ENCODE results near the gene KIF3A.

GRCh38 chr5:132749506-132749905, 12.2 kb upstream of the KIF3A start:
- TF ChIP-seq CTCF (IDR thresholded peaks at IDR 0.05) (no peak), POLR2A (IDR thresholded peaks at IDR 0.05) (no peak)

Measured in ovary (tissue), 3 donors.